Common myeloid progenitor, CD34-positive (primary cell): ENCODE data around the gene CEACAM4.

Source experiments
- CTCF ChIA-PET: fragments of 350-600 bp; sonication (Branson Sonifier 250); formaldehyde crosslinking; loops from one replicate; lab custom pipeline; 2021; ENCODE audit warnings: antibody characterized with exemption; lab: Charles Lee
- POLR2A ChIA-PET: fragments of 350-600 bp; sonication (Branson Sonifier 250); formaldehyde crosslinking; loops from one replicate; lab custom pipeline; 2021; ENCODE audit warnings: antibody characterized with exemption; lab: Charles Lee
- DNase-seq, 3 donors: peaks; one replicate each; pipeline versions ENCODE4 v3.0.0 to v3.0.0-alpha.2; 2013
- H3K27ac ChIP-seq, 2 experiments: 1 replicate in 1 of 2; 2 replicates in 1 of 2; pipeline ENCODE4 v1.7.0; 2013; ENCODE audit warnings: inconsistent platforms in 2 of 2, low read length in 2 of 2, mild to moderate bottlenecking in 2 of 2, low read depth in 1 of 2, moderate library complexity in 1 of 2; ENCODE audit not compliant: severe bottlenecking in 2 of 2, insufficient read depth in 1 of 2, poor library complexity in 1 of 2
- H3K27me3 ChIP-seq, 5 experiments: replicated peaks in 2 of 5; 1 replicate in 3 of 5; 2 replicates in 2 of 5; pipeline versions ENCODE4 v1.6.1 to v1.7.0; 2013; ENCODE audit warnings: low read length in 4 of 5, mild to moderate bottlenecking in 2 of 5, moderate library complexity in 2 of 5, inconsistent platforms in 1 of 5; ENCODE audit not compliant: insufficient read depth in 5 of 5, control insufficient read depth in 4 of 5
- H3K36me3 ChIP-seq, 4 experiments: 1 replicate in 2 of 4; 2 replicates in 2 of 4; pipeline versions ENCODE4 v1.6.1 to v1.7.0; 2013; ENCODE audit warnings: low read length in 3 of 4, control low read depth in 1 of 4, mild to moderate bottlenecking in 1 of 4; ENCODE audit not compliant: control insufficient read depth in 4 of 4, insufficient read depth in 4 of 4
- H3K4me1 ChIP-seq, 4 experiments: 1 replicate in 3 of 4; 2 replicates in 1 of 4; pipeline versions ENCODE4 v1.6.1 to v1.7.1; 2013; ENCODE audit warnings: low read length in 3 of 4, mild to moderate bottlenecking in 3 of 4, control low read depth in 1 of 4, inconsistent platforms in 1 of 4, moderate library complexity in 1 of 4; ENCODE audit not compliant: control insufficient read depth in 4 of 4, insufficient read depth in 4 of 4; ENCODE audit errors: control extremely low read depth in 1 of 4
- H3K4me3 ChIP-seq, 7 experiments: 1 replicate in 4 of 7; 2 replicates in 3 of 7; pipeline versions ENCODE4 v1.5.1 to v1.7.0; 2013; ENCODE audit warnings: mild to moderate bottlenecking in 7 of 7, low read length in 6 of 7, moderate library complexity in 6 of 7, inconsistent platforms in 2 of 7, low read depth in 2 of 7, control low read depth in 1 of 7; ENCODE audit not compliant: insufficient read depth in 4 of 7, control insufficient read depth in 1 of 7; ENCODE audit errors: extremely low read depth in 1 of 7
- H3K9me3 ChIP-seq, 5 experiments: 1 replicate in 4 of 5; 2 replicates in 1 of 5; pipeline versions ENCODE4 v1.6.1 to v1.7.1; 2013; ENCODE audit warnings: low read length in 4 of 5, mild to moderate bottlenecking in 2 of 5, inconsistent platforms in 1 of 5, low read depth in 1 of 5, moderate library complexity in 1 of 5; ENCODE audit not compliant: control insufficient read depth in 4 of 5, insufficient read depth in 2 of 5; ENCODE audit errors: control extremely low read depth in 1 of 5
- WGBS: methylation state at CpG from one replicate; pipeline ENCODE4 v1.1.5; 2013; ENCODE audit not compliant: insufficient coverage; 5-methylcytosine and 5-hydroxymethylcytosine counted together

Gene CEACAM4

DNA sequence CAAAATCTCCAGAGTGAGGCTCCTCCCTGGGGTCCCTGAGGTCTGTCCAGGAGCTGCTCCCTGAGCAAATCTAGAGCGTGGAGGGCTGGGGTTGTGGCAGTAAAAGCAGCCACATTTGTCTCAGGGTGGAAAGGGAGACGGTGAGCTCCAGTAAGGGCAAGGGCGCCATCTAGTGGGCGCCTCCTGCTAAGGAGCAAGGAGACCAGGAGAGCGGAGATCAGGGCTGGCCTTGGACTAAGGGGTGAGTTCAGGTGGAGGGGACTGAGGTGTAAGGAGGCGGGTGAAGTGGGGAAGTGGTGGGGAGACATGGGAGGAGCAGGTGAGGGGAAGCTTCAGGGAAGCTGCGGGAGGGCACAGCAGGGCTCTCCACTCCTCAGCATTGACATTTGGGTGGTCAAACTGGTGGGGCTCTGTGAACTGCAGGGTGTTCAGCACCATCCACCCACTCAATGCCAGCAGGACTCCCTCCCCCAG lies 56.2 kb downstream of the CEACAM4 start:
- peak; percentile 83 to 91 (median 88) for DNase-seq
- Histone ChIP-seq H3K4me3 (no peak overlapping the region), H3K9me3 (no peaks in the 10 kb centered on the region), H3K4me1 (peaks cover under 1 to 22% (median 11%) of the 10 kb centered on the region in 4 experiments), H3K36me3 (peaks cover 0 to 7% (median 0%) of the 10 kb centered on the region in 4 experiments), H3K27ac (no peak overlapping the region), H3K27me3 (no peaks in the 10 kb centered on the region)
- 3% methylated on average over 6 of the region's 7 CpGs for WGBS
- ChIA-PET CTCF (interaction anchor here (0.6 to 9.2 kb wide), 19 partner anchors 8 to 140 kb away, joined by 3 to 113 read pairs (median 7); partner anchors contain the start of gene DMAC2), POLR2A (interaction anchor here (0.6 kb wide), 2 partner anchors 79 to 162 kb away, joined by 3 read pairs; no protein-coding TSS in a partner anchor)

DNA sequence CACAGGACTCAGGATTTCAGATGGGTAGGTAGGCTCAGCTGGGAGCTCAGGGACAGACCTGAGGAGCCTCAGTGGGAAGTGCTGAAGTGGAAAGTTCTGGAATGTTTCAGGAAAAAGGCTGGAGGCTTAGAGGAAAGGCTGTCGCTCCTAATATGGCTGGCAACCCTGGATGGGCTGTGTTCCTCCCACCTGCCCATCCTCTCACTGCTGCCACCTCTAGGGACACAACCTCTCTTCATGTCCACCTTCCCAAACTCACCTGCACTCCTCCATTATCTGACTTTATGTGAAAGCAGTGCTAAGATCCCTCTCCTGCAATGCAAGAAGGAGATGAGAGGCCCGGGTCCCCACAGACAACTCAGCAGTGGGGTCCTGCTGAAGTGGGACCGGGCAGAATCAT lies 56.7 kb downstream of the CEACAM4 start:
- Histone ChIP-seq H3K9me3 (no peaks in the 10 kb centered on the region), H3K36me3 (peaks cover 0 to 7% (median 0%) of the 10 kb centered on the region in 4 experiments), H3K27me3 (no peaks in the 10 kb centered on the region), H3K4me1 (peaks cover 0 to 23% (median 9%) of the 10 kb centered on the region in 4 experiments), H3K27ac (no peak overlapping the region), H3K4me3 (no peak overlapping the region)
- DNase-seq: no peak
- CTCF ChIA-PET: interaction anchor here (0.6 to 9.2 kb wide), 16 partner anchors 7 to 138 kb away, joined by 3 to 113 read pairs (median 14); partner anchors contain the start of gene DMAC2
- 86% methylated on average over 3 of the region's 3 CpGs for WGBS
- POLR2A ChIA-PET: interaction anchor here (0.6 kb wide), 2 partner anchors 79 to 162 kb away, joined by 3 read pairs; no protein-coding TSS in a partner anchor

DNA sequence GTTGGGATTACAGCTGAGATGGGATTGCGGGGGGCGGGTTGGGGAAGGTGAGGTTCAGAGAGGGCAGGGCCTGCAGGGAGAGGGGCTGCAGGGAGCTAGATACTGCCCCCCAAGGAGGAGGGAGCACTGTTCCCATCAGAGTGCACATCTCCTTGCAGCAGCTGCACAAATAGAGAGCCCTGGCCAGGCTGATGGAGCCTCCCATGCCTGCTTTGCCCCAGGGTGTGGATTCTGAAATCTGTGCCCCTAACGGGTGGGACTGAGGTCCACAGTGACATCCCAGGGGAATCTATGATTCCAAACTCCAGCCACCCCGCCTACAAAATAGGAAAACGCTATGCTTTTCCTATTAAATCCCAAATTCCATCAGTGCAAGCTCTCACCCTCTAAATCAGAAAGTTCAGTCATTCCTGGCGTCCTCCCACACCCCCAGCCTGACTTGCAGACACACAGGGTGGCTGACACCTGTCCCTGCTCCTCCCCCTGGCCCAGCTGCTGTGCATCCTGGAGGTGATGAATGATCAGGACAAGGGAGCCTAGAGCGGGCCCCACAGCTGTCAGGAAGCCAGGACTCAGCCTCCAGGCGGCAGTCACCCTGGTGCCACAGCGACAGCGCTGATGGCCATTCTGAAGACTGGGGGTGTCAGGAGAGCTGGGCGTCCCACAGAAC lies 57.3 kb downstream of the CEACAM4 start:
- no peaks in the 10 kb centered on the region for H3K27me3 ChIP-seq
- no peak overlapping the region for H3K27ac ChIP-seq
- CTCF ChIA-PET: interaction anchor here (0.8 to 9.2 kb wide), 15 partner anchors 10 to 253 kb away, joined by 3 to 113 read pairs (median 12); partner anchors contain the start of genes B3GNT8 and DMAC2
- POLR2A ChIA-PET: interaction anchor here (0.6 kb wide), 1 partner anchor 30 kb away, joined by 3 read pairs; no protein-coding TSS in a partner anchor
- H3K36me3 ChIP-seq: peaks cover 0 to 7% (median 0%) of the 10 kb centered on the region in 4 experiments
- no peak overlapping the region for H3K4me3 ChIP-seq
- no peak for DNase-seq
- no peaks in the 10 kb centered on the region for H3K9me3 ChIP-seq
- H3K4me1 ChIP-seq: peaks cover 0 to 26% (median 11%) of the 10 kb centered on the region in 4 experiments
- WGBS: 86% methylated on average over 10 of the region's 11 CpGs
